ENCODE results near the gene PPARD.

- TF ChIP-seq CTCF (CRISPR knock-in tag; IDR thresholded peaks at IDR 0.05): no peak
- no peak for TF ChIP-seq ZBTB49 (CRISPR knock-in tag; IDR thresholded peaks at IDR 0.05; ENCODE audit: borderline replicate concordance)
- no peak for TF ChIP-seq SMAD1 (CRISPR knock-in tag; IDR thresholded peaks at IDR 0.05; ENCODE audit: borderline replicate concordance, low read depth)
Measured at GRCh38 chr6:35471836-35472345, 129.5 kb downstream of the PPARD start.

Measured in HepG2 (cell line).